GM10266 (cell line): ENCODE data around the gene CCDC200.
A peak's percentile ranks its signal among the peaks of the same experiment; 100 is the strongest.

Source experiments
- DNase-seq: peaks from one replicate; pipeline ENCODE4 v3.0.0; 2012; ENCODE audit errors: extremely low spot score
- CTCF ChIP-seq: IDR thresholded peaks from 2 replicates; pipeline ENCODE4 v1.5.1; 2012; ENCODE audit warnings: mild to moderate bottlenecking, low read depth; ENCODE audit not compliant: control insufficient read depth, insufficient read depth; ENCODE audit errors: missing control alignments

The CCDC200 gene

GRCh38 chr17:43175213-43176118 is 53.0 kb downstream of the CCDC200 start:
- TF ChIP-seq CTCF, result no peak
- no peak for DNase-seq

GRCh38 chr17:43171586-43172487 is 56.6 kb downstream of the CCDC200 start:
- DNase-seq, result no peak
- TF ChIP-seq CTCF, result peak; percentile 19
